Measurements from ENCODE around the gene ARPC2. TPM values are rescaled to one million over a fixed set of nuclear protein-coding genes. Genes with fewer than 3 reads are reported as not detected.

The ARPC2 gene
- polyA plus RNA-seq, 1 donor from 2014 or later, result 167 TPM

DNA sequence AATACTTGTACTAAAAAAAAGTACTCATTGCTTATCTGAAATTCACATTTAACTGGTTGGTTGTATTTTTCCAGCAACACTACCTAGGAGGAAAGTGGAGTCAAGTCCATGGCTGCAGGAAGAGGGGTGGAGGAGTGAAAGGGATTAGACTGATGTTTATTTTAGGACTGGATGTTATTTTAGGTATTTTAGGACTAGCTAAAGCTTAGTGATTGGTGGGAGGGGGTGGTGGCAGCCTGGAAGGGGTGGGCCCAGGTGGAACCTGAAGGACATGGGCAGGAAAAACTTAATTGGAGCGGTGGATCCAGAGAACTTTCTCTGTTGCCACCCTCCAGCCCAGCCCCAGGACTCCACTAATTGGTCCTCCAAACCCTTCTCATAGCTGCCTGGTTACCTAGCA lies 79.2 kb downstream of the ARPC2 start:
- Histone ChIP-seq H3K4me2 (ENCODE audit: low read length) (no peak overlapping the region), H3K27ac (ENCODE audit: low read length) (no peak overlapping the region), H3K9me3 (ENCODE audit: low read length) (no peaks in the 10 kb centered on the region), H2AFZ (ENCODE audit: low read depth, low read length) (no peak overlapping the region), H3F3A (ENCODE audit: insufficient read depth, low read length, poor library complexity, severe bottlenecking) (no peaks in the 10 kb centered on the region), H3K9ac (ENCODE audit: low read length) (no peak overlapping the region), H3K9me2 (ENCODE audit: insufficient read depth, low read length) (no peaks in the 10 kb centered on the region), H3K4me3 (ENCODE audit: low read length) (no peak overlapping the region), H4K20me1 (ENCODE audit: insufficient read depth) (no peaks in the 10 kb centered on the region), H3K27me3 (ENCODE audit: insufficient read depth, low read depth, low read length) (peaks cover 4% of the 10 kb centered on the region), H3K79me2 (replicated peaks; ENCODE audit: insufficient read depth, low read length) (no peaks in the 10 kb centered on the region), H3K36me3 (ENCODE audit: insufficient read depth, low read length) (no peaks in the 10 kb centered on the region)
- TF ChIP-seq RAD21 (conservative IDR thresholded peaks at IDR 0.05) (no peak), SMC3 (conservative IDR thresholded peaks at IDR 0.05; ENCODE audit: poor library complexity) (no peak), CTCF (IDR thresholded peaks at IDR 0.05; ENCODE audit: poor library complexity, severe bottlenecking) (no peak), EP300 (conservative IDR thresholded peaks at IDR 0.05; ENCODE audit: poor library complexity, severe bottlenecking) (no peak), POLR2AphosphoS5 (IDR thresholded peaks at IDR 0.05) (no peak), EZH2 (IDR thresholded peaks at IDR 0.05; ENCODE audit: borderline replicate concordance, insufficient read depth, low read length, poor library complexity, severe bottlenecking) (no peak), TAF1 (IDR thresholded peaks at IDR 0.05; ENCODE audit: low read depth) (no peak), MXI1 (conservative IDR thresholded peaks at IDR 0.05; ENCODE audit: poor library complexity, severe bottlenecking) (no peak)
- TF ChIP-seq, protein P1, sequence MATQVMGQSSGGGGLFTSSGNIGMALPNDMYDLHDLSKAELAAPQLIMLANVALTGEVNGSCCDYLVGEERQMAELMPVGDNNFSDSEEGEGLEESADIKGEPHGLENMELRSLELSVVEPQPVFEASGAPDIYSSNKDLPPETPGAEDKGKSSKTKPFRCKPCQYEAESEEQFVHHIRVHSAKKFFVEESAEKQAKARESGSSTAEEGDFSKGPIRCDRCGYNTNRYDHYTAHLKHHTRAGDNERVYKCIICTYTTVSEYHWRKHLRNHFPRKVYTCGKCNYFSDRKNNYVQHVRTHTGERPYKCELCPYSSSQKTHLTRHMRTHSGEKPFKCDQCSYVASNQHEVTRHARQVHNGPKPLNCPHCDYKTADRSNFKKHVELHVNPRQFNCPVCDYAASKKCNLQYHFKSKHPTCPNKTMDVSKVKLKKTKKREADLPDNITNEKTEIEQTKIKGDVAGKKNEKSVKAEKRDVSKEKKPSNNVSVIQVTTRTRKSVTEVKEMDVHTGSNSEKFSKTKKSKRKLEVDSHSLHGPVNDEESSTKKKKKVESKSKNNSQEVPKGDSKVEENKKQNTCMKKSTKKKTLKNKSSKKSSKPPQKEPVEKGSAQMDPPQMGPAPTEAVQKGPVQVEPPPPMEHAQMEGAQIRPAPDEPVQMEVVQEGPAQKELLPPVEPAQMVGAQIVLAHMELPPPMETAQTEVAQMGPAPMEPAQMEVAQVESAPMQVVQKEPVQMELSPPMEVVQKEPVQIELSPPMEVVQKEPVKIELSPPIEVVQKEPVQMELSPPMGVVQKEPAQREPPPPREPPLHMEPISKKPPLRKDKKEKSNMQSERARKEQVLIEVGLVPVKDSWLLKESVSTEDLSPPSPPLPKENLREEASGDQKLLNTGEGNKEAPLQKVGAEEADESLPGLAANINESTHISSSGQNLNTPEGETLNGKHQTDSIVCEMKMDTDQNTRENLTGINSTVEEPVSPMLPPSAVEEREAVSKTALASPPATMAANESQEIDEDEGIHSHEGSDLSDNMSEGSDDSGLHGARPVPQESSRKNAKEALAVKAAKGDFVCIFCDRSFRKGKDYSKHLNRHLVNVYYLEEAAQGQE (IDR thresholded peaks at IDR 0.05; ENCODE audit: borderline replicate concordance), result no peak

DNA sequence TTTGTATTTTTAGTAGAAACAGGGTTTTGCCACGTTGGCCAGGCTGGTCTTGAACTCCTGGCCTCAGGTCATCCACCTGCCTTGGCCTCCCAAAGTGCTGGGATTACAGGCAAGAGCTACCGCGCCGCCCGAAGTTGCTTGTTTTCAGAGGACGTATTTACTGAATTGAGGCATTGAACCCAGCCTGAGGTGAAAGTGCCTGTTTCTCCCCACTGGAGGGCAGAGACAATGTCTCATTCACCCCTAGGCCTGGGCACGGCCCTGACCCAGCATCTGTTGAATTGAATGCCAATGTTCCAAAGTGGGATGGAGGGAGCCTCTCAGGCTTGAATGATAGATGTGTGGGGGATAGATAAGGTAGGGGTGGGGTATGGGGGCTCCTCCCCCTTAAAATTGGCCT lies 79.9 kb downstream of the ARPC2 start:
- Histone ChIP-seq H3F3A (ENCODE audit: insufficient read depth, low read length, poor library complexity, severe bottlenecking) (no peaks in the 10 kb centered on the region), H2AFZ (ENCODE audit: low read depth, low read length) (no peak overlapping the region), H3K27me3 (ENCODE audit: insufficient read depth, low read depth, low read length) (peaks cover 4% of the 10 kb centered on the region), H3K9me2 (ENCODE audit: insufficient read depth, low read length) (no peaks in the 10 kb centered on the region), H3K4me3 (ENCODE audit: low read length) (no peak overlapping the region), H3K9me3 (ENCODE audit: low read length) (no peaks in the 10 kb centered on the region), H3K27ac (ENCODE audit: low read length) (no peak overlapping the region), H3K4me2 (ENCODE audit: low read length) (no peak overlapping the region), H3K9ac (ENCODE audit: low read length) (no peak overlapping the region), H3K79me2 (replicated peaks; ENCODE audit: insufficient read depth, low read length) (no peaks in the 10 kb centered on the region), H3K36me3 (ENCODE audit: insufficient read depth, low read length) (no peaks in the 10 kb centered on the region), H4K20me1 (ENCODE audit: insufficient read depth) (no peaks in the 10 kb centered on the region)
- TF ChIP-seq TAF1 (IDR thresholded peaks at IDR 0.05; ENCODE audit: low read depth) (no peak), CTCF (IDR thresholded peaks at IDR 0.05; ENCODE audit: poor library complexity, severe bottlenecking) (no peak), POLR2AphosphoS5 (IDR thresholded peaks at IDR 0.05) (no peak), SMC3 (conservative IDR thresholded peaks at IDR 0.05; ENCODE audit: poor library complexity) (no peak), RAD21 (conservative IDR thresholded peaks at IDR 0.05) (no peak), EZH2 (IDR thresholded peaks at IDR 0.05; ENCODE audit: borderline replicate concordance, insufficient read depth, low read length, poor library complexity, severe bottlenecking) (no peak), EP300 (conservative IDR thresholded peaks at IDR 0.05; ENCODE audit: poor library complexity, severe bottlenecking) (no peak)
- TF ChIP-seq, protein P1 (IDR thresholded peaks at IDR 0.05; ENCODE audit: borderline replicate concordance), result no peak
